Fibroblast of lung (primary cell): ENCODE data around the gene MCM5.

ENCODE experiments used
- CTCF ChIP-seq, 2 donors: IDR thresholded peaks in 1 of 2; conservative IDR thresholded peaks in 1 of 2; 1 replicate in 1 of 2; 2 replicates in 1 of 2; pipeline ENCODE4 v1.5.1; 2011 to 2012; ENCODE audit warnings: low read length in 2 of 2, control low read depth in 1 of 2, inconsistent platforms in 1 of 2, low read depth in 1 of 2, mild to moderate bottlenecking in 1 of 2
- EZH2 ChIP-seq: IDR thresholded peaks from 2 replicates; pipeline ENCODE4 v1.5.1; 2012; ENCODE audit warnings: low read length, control low read depth, mild to moderate bottlenecking; ENCODE audit errors: missing control alignments

DNA sequence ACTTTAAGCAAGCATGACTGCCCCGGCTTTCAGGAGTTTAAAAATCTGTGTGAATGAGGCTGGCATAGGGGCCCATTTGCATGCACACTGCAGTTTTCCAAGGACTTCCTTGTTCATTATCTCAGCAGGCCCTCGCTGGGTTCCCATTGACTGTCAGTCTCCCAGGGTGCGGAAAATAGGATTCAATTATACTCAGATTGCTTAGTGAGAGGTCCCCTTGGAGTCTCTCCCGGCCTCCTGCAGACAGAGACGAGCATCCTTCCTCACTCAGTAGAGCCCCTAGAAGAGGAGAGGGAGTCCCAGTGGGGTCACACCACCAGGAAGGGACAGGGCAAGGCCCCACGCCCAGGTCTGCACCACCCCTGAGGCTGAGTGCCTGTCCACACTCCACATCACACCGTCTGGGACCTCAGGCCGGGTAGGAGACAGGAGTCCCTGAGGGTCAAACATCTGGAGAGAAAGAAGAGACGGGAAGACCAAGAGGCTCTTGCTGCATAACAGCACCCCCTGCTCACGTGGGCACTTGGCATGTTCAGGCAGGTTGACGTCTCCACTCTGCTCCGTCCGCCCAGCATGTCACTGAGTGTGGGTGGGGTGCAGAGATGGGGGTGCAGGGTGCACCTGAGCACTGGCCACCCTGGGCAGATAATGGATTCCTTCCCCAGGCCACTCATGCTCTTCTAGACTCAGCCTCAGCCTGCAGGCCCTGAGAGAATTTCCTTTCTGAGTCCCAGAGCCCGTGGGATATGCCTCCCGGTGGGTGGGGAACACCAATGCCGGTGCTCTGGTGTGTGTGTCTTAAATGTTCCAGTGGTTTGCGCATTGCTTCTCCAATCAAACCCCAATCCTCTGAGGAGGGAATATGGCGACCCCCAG, 58.8 kb downstream of the MCM5 start:
- no peak for TF ChIP-seq CTCF (conservative IDR thresholded peaks at IDR 0.05 in 1 of 2, IDR thresholded peaks at IDR 0.05 in 1 of 2; ENCODE audit: low read depth in 1 of 2, low read length in 2 of 2)
- no peak for TF ChIP-seq EZH2
